Stimulated activated CD8-positive, alpha-beta memory T cell treated with anti-CD3 and anti-CD28 coated beads, Interleukin-4, amount 100 ng/mL, for 1 hour (primary cell): ENCODE measurements around the gene RNF123.
"Not testable (repeated sequence)": the region's sequence is repeated elsewhere in the genome, so short reads cannot be mapped to it uniquely, and the experiment has no call there.

ENCODE experiments used
- DNase-seq, 2 donors: peaks; one replicate each; pipeline ENCODE4 v3.0.0-alpha.2; 2020; ENCODE audit warnings: low read depth in 2 of 2, low spot score in 1 of 2

RNF123 gene

DNA sequence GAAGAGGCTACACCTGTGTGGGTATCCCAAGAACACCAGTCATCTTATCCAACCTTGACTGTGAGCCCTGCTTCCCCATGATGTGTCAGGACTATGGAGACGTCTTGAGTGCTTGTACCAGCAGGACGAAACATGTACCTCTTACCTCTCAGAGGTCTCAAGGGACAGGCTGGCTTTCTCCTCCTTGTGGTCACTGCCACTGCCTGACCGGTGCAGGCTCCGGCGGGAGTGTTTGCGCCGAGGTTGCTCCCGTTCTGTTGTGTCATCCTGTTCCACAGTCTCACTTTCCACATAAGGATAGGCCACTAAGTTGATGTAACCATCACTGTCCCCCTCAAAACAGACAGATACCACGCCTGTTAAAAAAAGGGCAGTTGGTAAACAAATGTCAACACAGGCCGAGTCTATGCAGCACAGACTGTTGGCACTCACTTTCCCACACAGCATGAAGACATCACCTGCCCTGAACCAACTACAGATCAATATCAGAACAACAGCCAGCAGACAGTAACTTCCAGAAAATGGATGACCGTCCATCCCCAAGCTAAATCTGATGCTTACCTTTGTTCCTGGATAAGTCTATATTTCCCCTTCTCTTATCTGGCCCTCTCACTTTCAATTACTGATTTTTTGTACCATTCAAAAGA lies 48.8 kb downstream of the RNF123 start:
- DNase-seq: no peak

- DNase-seq: no peak
Measured at GRCh38 chr3:49740427-49740826, 51.1 kb downstream of the RNF123 start.

DNA sequence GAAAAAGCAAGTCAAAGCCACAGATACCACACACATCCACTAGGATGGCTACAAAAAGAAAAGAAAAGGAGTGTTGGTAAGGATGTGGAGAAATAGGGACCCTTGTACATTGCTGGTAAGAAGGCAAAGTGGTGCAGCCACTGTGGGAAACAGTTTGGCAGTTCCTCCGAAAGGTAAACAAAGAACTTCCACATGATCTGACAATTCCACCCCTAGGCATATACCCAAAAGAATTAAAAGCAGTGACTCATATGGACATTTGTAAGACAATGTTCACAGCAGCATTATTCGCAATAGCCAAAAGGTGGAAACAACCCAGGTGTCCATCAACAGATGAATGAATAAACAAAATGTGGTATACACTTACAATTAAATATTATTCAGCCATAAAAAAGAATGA lies 56.6 kb downstream of the RNF123 start:
- no peak for DNase-seq

DNA sequence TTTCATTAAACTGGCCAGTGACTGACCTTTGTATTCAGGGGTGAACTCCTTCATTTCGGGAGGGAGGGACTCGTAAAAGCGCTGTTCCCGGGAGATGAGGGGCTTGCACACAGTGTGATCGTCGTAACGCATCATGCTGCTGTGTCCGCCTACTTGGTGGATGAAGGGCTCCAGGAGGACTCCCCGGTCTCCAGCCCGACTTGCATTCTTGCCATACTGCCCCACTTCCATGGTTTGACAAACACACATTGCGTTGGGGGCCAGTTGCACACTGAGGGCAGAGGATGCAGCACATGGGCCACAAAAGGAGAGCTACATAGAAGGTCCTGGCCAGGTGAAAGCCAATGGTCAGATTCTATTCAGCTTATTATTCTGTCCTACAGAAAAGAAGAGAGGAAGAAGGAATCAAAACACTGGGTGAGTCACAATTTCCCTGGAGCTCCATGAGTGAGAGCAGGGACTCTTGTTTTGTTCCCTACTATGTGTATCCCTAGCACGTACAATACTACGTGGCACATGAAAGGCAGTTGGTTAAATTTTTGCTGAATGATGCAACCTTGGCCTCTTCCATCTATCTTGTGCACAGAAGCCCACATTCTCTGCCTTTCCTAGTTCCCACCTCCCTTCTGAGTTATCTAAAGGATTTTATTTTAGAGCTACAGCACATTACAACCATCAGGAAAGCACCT lies 58.6 kb downstream of the RNF123 start:
- no peak for DNase-seq

GRCh38 chr3:49748874-49749273 lies 59.5 kb downstream of the RNF123 start:
- not testable (repeated sequence) for DNase-seq

DNA sequence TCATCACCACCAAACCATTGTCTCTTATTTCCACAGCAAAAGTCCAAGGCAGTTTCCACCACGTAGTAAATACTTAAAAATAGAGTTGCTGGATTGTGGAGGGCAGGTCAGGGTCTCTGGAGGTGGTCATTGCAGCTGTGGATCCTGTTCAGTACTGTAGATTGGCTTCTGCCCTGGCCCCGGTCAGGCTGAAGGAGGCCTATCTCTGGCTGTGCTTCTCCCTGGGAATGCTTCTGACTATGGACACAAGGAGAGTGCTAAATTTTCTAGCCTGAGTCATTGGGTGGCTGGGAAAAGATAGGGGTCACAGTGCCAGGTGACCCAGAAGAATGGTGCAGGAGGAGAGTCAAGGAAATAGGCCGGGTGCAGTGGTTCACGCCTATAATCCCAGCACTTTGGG lies 60.7 kb downstream of the RNF123 start:
- no peak for DNase-seq

GRCh38 chr3:49751501-49751900 lies 62.1 kb downstream of the RNF123 start:
- no peak for DNase-seq

GRCh38 chr3:49754536-49754935 lies 65.2 kb downstream of the RNF123 start:
- no peak for DNase-seq

DNA sequence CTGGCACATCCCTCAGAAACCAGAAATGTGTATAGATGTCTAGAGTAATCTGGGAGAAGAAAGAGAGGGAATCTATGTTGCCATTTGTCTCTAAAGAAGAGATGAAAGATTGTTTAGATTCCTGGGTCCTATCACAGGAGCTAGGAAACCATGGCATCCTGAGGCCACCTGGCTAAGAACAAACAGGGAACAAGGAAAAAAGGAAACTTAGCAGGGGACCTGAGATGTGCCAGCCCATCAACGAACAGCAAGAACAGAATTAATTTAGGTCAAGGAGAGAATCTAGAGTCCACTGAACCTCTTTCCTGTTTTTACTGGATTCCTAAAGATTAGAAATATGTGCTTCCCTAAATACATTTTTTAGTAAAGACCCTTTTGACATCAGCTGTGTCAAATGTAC lies 66.7 kb downstream of the RNF123 start:
- no peak for DNase-seq

DNA sequence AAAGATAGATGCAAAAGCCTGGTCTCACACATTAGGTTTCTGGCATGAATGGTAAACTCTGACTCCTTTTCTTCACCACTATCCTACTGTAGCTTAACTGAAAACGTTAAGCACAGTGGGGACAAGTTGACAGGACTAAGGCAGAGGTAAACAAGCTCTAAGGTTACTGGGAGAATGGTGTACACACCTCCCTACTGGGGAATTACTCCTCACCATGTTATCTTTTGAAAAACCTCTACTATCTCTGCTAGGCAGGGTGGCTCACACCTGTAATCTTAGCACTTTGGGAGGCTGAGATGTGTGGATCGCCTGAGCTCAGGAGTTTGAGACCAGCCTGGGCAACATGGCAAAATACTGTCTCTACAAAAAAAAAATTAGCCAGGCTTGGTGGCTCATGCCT lies 67.8 kb downstream of the RNF123 start:
- no peak for DNase-seq

DNA sequence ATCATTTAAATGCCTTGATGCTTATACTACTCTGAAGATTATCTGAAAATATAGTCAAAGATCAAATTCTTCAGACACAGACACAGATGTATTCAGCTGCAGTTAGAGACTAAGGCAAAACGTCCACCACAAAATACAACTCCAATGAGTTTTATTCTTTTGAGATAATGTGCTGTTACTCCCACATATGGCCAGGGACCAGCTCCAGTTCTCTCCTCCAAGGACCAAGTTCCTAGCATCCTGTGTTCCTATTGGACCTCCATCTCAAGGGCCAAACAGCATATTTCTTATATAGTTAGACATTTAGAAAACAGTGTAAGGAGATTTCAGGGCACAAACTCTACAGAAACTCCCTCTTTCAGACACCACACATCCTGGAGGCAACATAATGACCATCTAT lies 69.9 kb downstream of the RNF123 start:
- no peak for DNase-seq

- DNase-seq: no peak
Measured at GRCh38 chr3:49761661-49762060, 72.3 kb downstream of the RNF123 start.

DNA sequence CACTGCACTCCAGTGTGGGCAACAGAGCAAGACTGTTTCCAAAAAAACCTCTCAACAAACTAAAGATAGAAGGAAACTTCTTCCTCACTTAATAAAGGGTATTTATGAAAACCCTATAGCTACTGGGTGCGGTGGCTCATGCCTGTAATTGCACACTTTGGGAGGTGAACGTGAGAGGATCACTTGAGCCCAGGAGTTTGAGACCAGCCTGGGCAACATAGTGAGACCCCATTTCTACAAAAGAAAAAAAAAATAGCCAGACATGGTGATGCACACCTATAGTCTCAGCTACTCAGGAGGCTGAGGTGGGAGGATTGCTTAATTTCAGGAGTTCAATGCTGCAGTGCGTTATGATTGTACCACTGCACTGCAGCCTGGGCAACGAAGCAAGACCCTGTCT lies 74.6 kb downstream of the RNF123 start:
- no peak for DNase-seq

- DNase-seq: no peak
Measured at GRCh38 chr3:49769286-49769915, 80.0 kb downstream of the RNF123 start.

- DNase-seq: no peak
Measured at GRCh38 chr3:49769926-49770325, 80.6 kb downstream of the RNF123 start.
